Vagina (tissue), 2 donors: ENCODE measurements around the gene AKAP13. TPM values are rescaled to one million over a fixed set of nuclear protein-coding genes. Genes with fewer than 3 reads are reported as not detected.

Experiments used
- DNase-seq, 2 donors: peaks; one replicate each; pipeline ENCODE4 v3.0.0-alpha.2; 2017; ENCODE audit errors: extremely low spot score in 2 of 2
- H3K27ac ChIP-seq: fragments of 200-600 bp; sonication (generic); one replicate; pipeline ENCODE4 v1.5.1; 2019
- H3K27me3 ChIP-seq: fragments of 200-600 bp; sonication (generic); one replicate; pipeline ENCODE4 v1.5.1; 2019
- H3K36me3 ChIP-seq, 2 donors: fragments of 200-600 bp; sonication (generic); one replicate each; pipeline ENCODE4 v1.5.1; 2017 to 2019
- H3K4me1 ChIP-seq: fragments of 200-600 bp; sonication (generic); one replicate; pipeline ENCODE4 v1.5.1; 2019
- H3K4me3 ChIP-seq, 2 donors: fragments of 200-600 bp; sonication (generic); 1 replicate in 1 of 2; 2 replicates in 1 of 2; pipeline ENCODE4 v1.5.1; 2016 to 2019
- H3K9me3 ChIP-seq: fragments of 200-600 bp; sonication (generic); one replicate; pipeline ENCODE4 v1.5.1; 2019
- CTCF ChIP-seq, 3 experiments: fragments of 450-650 bp in 2 of 3; fragments of 200-600 bp in 1 of 3; sonication (generic) in 1 of 3; IDR thresholded peaks; one replicate each; pipeline ENCODE4 v1.5.1; 2017 to 2019; ENCODE audit warnings: antibody characterized with exemption in 3 of 3, mild to moderate bottlenecking in 2 of 3, moderate library complexity in 2 of 3
- POLR2A ChIP-seq, 2 donors: fragments of 450-650 bp; IDR thresholded peaks; one replicate each; pipeline ENCODE4 v1.6.1; 2017; ENCODE audit warnings: antibody characterized with exemption in 2 of 2, mild to moderate bottlenecking in 2 of 2, moderate library complexity in 2 of 2
- POLR2AphosphoS5 ChIP-seq, 2 donors: sonication (generic); formaldehyde crosslinking; IDR thresholded peaks; one replicate each; pipeline ENCODE4 v1.9.0; 2017; ENCODE audit warnings: antibody characterized with exemption in 2 of 2, mild to moderate bottlenecking in 2 of 2, low read depth in 1 of 2; ENCODE audit not compliant: insufficient read depth in 1 of 2
- intact Hi-C: fragments of 100-400 bp; cut with DNase I; formaldehyde crosslinking; loops from one replicate; pipeline ENCODE4 v1.15.1; 2023
- total RNA-seq: library from RNA; depleted of rRNA; stranded (reverse); fragments of >200 nt; gene quantifications from one replicate; pipeline ENCODE4 v1.2.3, GENCODE V29; 2016

The AKAP13 gene
- total RNA-seq = 177 TPM

GRCh38 chr15:85380217-85380811, at the start of gene AKAP13:
Gene AKAP13, plus strand, starts transcription at chr15:85380603. Its CDS starts 105,118 bp downstream, at chr15:85485721.
- Histone ChIP-seq H3K4me3 (peak within 1 kb of the TSS; percentile 85 to 86), H3K27me3 (no peaks in the 10 kb centered on the region), H3K9me3 (no peaks in the 10 kb centered on the region), H3K4me1 (peaks cover 33% of the 10 kb centered on the region), H3K27ac (peak within 1 kb of the TSS; percentile 95), H3K36me3 (no peaks in the 10 kb centered on the region)
- TF ChIP-seq POLR2A (IDR thresholded peaks at IDR 0.05) (peak in 1 of 2 donors; percentile 90), CTCF (IDR thresholded peaks at IDR 0.05) (no peak), POLR2AphosphoS5 (IDR thresholded peaks at IDR 0.05; ENCODE audit: insufficient read depth in 1 of 2, low read depth in 1 of 2) (peak; percentile 72 to 99)
- intact Hi-C loops = no loop called here
- peak; percentile 98 to 99 for DNase-seq

- no peak overlapping the region for H3K4me3 ChIP-seq
- H3K4me1 ChIP-seq = peaks cover 23% of the 10 kb centered on the region
- intact Hi-C loops = no loop called here
- H3K9me3 ChIP-seq = no peaks in the 10 kb centered on the region
- no peaks in the 10 kb centered on the region for H3K36me3 ChIP-seq
- peak overlapping the region; percentile 89 for H3K27ac ChIP-seq
- peak in 2 of 3 experiments; percentile 71 to 76 for TF ChIP-seq CTCF (IDR thresholded peaks at IDR 0.05)
- no peak for TF ChIP-seq POLR2A (IDR thresholded peaks at IDR 0.05)
- TF ChIP-seq POLR2AphosphoS5 (IDR thresholded peaks at IDR 0.05; ENCODE audit: insufficient read depth in 1 of 2, low read depth in 1 of 2) = peak; percentile 84 to 93
- H3K27me3 ChIP-seq = no peaks in the 10 kb centered on the region
- DNase-seq = peak in 1 of 2 donors; percentile 97
Observed at GRCh38 chr15:85330901-85331588, 49.4 kb upstream of the AKAP13 start.

GRCh38 chr15:85331655-85332285, 48.6 kb upstream of the AKAP13 start:
- no peaks in the 10 kb centered on the region for H3K9me3 ChIP-seq
- H3K4me3 ChIP-seq = no peak overlapping the region
- H3K4me1 ChIP-seq = peaks cover 24% of the 10 kb centered on the region
- DNase-seq = no peak
- peak overlapping the region; percentile 89 for H3K27ac ChIP-seq
- intact Hi-C loops = no loop called here
- no peak for TF ChIP-seq POLR2A (IDR thresholded peaks at IDR 0.05)
- TF ChIP-seq CTCF (IDR thresholded peaks at IDR 0.05) = no peak
- TF ChIP-seq POLR2AphosphoS5 (IDR thresholded peaks at IDR 0.05; ENCODE audit: insufficient read depth in 1 of 2, low read depth in 1 of 2) = no peak
- H3K27me3 ChIP-seq = no peaks in the 10 kb centered on the region
- H3K36me3 ChIP-seq = no peaks in the 10 kb centered on the region

GRCh38 chr15:85333132-85333831, 47.1 kb upstream of the AKAP13 start:
- peak overlapping the region; percentile 89 for H3K27ac ChIP-seq
- intact Hi-C loops = no loop called here
- H3K36me3 ChIP-seq = no peaks in the 10 kb centered on the region
- H3K9me3 ChIP-seq = no peaks in the 10 kb centered on the region
- DNase-seq = no peak
- H3K27me3 ChIP-seq = no peaks in the 10 kb centered on the region
- no peak overlapping the region for H3K4me3 ChIP-seq
- no peak for TF ChIP-seq POLR2A (IDR thresholded peaks at IDR 0.05)
- no peak for TF ChIP-seq POLR2AphosphoS5 (IDR thresholded peaks at IDR 0.05; ENCODE audit: insufficient read depth in 1 of 2, low read depth in 1 of 2)
- TF ChIP-seq CTCF (IDR thresholded peaks at IDR 0.05) = no peak
- peaks cover 38% of the 10 kb centered on the region for H3K4me1 ChIP-seq
